GM20000 (cell line): Measurements from ENCODE around the gene LARP7.
"Not testable (repeated sequence)": the region's sequence is repeated elsewhere in the genome, so short reads cannot be mapped to it uniquely, and the experiment has no call there.

Experiments used
- DNase-seq: peaks from one replicate; pipeline ENCODE4 v3.0.0; 2012; ENCODE audit warnings: low spot score
- TF ChIP-seq, protein P1 (sequence below): IDR thresholded peaks from 2 replicates; pipeline ENCODE4 v1.5.1; 2012; ENCODE audit warnings: mild to moderate bottlenecking, control low read depth; ENCODE audit errors: extremely low read depth, missing control alignments

Gene LARP7

DNA sequence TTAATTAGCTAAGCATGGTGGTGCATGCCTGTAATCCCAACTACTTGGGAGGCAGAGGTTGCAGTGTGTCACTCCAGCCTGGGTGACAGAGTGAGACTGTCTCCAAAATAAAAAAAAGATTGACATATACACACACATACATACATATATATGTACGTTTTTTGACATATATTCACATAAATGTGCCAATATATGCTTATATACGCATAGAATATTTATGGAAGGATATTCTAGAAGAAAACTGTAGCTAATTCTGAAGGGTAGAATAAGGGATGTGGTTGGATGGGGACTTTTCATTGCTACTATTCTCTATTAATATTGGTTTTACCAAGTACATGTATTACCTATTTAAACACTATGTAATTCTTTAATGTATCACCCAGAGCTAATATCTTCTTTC is 20.0 kb upstream of the LARP7 start:
- TF ChIP-seq, protein P1, sequence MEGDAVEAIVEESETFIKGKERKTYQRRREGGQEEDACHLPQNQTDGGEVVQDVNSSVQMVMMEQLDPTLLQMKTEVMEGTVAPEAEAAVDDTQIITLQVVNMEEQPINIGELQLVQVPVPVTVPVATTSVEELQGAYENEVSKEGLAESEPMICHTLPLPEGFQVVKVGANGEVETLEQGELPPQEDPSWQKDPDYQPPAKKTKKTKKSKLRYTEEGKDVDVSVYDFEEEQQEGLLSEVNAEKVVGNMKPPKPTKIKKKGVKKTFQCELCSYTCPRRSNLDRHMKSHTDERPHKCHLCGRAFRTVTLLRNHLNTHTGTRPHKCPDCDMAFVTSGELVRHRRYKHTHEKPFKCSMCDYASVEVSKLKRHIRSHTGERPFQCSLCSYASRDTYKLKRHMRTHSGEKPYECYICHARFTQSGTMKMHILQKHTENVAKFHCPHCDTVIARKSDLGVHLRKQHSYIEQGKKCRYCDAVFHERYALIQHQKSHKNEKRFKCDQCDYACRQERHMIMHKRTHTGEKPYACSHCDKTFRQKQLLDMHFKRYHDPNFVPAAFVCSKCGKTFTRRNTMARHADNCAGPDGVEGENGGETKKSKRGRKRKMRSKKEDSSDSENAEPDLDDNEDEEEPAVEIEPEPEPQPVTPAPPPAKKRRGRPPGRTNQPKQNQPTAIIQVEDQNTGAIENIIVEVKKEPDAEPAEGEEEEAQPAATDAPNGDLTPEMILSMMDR: no peak
- DNase-seq: no peak

DNA sequence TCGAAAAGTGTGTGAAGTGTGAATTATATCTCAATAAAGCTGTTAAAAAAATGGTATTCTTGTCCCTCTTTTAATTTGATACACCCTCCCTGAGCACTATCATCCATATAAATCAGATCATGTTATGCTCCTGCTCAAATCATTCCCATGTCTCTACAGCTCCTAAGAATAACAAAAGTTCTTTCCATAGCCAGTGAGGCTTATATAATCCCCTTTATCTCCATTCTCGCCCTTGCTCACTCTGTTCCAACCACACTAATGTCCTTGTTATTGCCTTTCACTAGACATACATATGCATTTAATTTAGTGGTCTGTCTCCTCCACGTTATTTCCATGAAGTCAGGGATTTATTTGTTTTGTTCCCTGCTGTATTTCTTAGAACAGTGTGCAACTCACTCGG is 10.7 kb upstream of the LARP7 start:
- DNase-seq: no peak
- TF ChIP-seq, protein P1: no peak

DNA sequence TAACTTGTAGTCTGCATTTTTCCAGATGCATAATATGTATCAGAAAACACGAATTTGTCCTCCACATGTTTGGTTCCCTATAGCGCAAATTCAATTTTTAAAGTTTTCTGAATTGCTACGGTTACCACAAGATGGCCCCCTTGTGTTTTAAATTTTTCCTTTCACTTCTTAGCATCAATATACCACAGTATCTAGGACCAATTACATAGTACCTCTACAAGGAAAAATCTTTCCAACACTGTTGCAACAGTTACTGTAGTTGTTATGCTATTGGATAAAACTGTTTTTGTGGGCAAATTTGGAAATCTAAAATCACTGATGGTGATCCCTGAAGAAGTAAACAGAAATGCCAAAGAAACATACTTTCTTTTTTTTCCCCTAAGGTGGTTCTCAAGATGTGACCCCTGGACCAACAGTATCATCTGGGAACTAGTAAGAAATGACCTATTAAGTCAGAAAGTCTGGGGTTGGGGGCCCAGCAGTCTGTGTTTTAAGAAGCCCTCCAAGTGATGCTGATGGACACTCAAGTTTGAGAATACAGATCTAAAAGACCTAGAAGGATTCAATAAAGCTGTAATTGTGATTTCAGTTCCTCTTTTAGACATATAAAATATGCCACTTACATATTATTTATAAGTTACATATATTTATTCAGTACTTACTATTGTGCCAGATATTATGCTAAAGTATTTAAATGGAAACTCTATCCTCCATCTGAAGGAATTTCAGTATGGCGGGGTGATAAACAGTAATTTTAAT is 3.3 kb upstream of the LARP7 start:
- TF ChIP-seq, protein P1: peak; percentile 43
- peak; percentile 17 for DNase-seq

DNA sequence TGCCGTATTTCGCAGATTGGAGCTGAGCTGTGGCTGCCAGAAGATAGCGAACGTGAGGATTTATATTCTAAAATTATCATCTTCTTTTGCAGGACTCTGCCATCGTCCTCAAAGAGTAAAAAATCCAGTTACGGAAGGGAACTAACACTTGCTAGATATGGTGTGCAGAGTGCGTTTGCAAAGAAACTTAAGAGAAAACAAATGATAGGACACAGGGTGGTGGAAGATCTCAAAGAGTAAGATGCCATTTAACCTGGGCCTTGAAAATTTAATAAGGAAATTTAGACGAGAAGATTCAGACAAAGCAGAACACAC is 566 bp downstream of the LARP7 start:
- DNase-seq: no peak
- TF ChIP-seq, protein P1: no peak

DNA sequence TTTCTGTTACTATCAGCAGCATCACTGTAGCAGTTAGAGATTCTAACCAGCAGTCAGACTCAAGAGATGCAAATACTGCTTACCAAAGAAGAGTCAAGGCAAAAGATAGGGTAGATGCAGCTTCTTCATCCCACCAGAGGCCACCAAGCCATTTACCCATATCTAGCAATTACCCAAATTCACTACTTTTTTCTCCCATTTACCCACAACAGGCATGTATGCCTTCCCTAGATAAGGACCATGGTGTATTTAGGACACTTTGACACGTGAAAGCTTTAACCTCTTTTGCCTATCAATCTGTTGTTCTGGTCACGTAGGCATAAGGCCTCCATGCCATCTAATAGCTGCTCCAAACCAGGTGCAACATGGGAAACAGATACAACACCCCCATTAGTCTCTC is 5.6 kb downstream of the LARP7 start:
- TF ChIP-seq, protein P1: no peak
- DNase-seq: no peak

DNA sequence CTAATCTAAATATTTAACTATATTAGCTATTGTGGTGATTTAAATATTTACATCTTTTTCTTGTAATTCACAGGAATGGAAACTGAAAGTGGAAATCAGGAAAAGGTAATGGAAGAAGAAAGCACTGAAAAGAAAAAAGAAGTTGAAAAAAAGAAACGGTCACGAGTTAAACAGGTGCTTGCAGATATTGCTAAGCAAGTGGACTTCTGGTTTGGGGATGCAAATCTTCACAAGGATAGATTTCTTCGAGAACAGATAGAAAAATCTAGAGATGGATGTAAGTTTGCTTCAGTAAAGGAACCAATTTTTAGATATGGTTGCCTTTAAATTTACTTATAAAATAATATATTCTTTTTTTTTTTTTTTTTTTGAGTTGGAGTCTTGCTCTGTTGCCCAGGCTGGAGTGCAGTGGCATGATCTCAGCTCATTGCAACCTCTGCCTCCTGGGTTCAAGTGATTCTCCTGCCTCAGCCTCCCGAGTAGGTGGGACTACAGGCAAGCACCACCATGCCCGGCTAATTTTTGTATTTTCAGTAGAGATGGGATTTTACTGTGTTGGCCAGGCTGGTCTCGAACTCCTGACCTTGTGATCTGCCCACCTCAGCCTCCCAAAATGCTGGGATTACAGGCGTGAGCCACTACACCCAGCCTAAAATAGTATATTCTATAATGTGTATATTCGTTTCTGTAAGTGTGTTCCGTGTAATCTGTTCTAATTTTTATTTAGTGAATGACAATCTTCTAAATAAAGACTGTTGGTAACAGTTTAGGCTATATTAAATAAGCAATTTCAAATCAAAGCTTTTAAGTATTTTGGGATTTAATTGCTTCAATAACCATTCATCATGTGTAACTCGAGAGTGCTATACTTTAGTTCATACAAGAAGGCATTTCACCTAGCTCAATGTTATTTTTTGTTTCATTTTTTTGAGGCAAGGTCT is 7.9 kb downstream of the LARP7 start:
- not testable (repeated sequence) for DNase-seq

DNA sequence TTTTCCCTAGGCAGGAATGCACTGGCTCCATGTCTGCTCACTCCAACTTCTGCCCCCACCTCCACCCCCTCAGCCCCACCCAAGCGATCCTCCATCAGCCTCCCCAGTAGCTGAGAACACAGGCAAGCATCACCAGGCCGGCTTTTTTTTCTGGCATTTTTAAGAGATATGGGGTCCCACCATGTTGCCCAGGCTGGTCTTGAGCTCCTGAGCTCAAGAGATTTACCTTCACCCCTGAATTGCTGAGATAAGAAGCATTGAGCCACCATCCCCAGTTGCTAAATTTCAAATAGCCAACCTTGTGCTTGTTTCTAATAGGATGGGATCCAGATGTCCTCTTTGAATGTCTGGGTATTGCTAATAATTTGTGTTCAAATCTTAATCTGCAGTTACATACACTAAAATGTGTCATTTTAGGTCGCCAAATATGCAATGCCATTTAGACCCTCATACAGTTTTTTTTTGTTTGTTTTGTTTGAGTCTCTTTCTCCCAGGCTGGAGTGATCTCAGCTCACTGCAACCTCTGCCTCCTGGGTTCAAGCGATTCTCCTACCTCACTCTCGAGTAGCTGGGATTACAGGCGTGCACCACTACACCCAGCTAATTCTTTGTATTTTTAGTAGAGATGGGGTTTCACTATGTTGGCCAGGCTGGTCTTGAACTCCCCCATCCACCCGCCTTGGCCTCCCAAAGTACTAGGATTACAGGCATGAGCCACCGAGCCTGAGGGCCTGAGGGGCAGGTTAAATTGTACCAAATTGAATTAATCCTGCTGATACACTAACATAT is 8.8 kb downstream of the LARP7 start:
- DNase-seq: no peak
- TF ChIP-seq, protein P1: no peak
